HepG2 (cell line): ENCODE results near the gene TPCN2. TPM values are rescaled to one million over a fixed set of nuclear protein-coding genes. Genes with fewer than 3 reads are reported as not detected.

ENCODE experiments used
- ATAC-seq: fragments of 200-7000 bp; cut with Tn5 transposase; 3 replicates; pipeline ENCODE4 v1.9.1; 2020; ENCODE audit warnings: mild to moderate bottlenecking, moderate library complexity
- BruUV-seq: library from RNA; stranded (reverse); fragments of 400-500 nt; replicated peaks from 2 replicates; lab custom pipeline; 2021; lab: Mats Ljungman, UMichigan
- CTCF ChIA-PET: fragments of 300-600 bp; formaldehyde crosslinking; extraction: SDS; loops from one replicate; lab custom pipeline; 2021; ENCODE audit warnings: low total read pairs, inconsistent platforms, low intra/inter-chr PET ratio; lab: Yijun Ruan, JAX
- POLR2A ChIA-PET: fragments of 350-600 bp; sonication (Branson Sonifier 250); formaldehyde crosslinking; loops from one replicate; lab custom pipeline; 2020; ENCODE audit warnings: antibody characterized with exemption, inconsistent platforms; lab: Yijun Ruan, JAX
- DNase-seq: peaks from one replicate; pipeline ENCODE4 v3.0.0-alpha.2; 2015; ENCODE audit warnings: low spot score
- FAIRE-seq: peaks from 3 replicates; lab custom pipeline; 2011; peaks lifted over from hg19 to GRCh38; lab: Jason Lieb, UNC
- H2AFZ ChIP-seq: one replicate; pipeline ENCODE4 v1.6.1; 2011; ENCODE audit warnings: low read length, inconsistent platforms
- H3K27ac ChIP-seq: fragments of 300-600 bp; 3 replicates; pipeline ENCODE4 v1.8.0; 2011; ENCODE audit warnings: mixed run types, mild to moderate bottlenecking, mixed read lengths, low read length, inconsistent platforms; ENCODE audit not compliant: insufficient read depth; ENCODE audit errors: extremely low read length
- H3K27me3 ChIP-seq, 2 experiments: fragments of 200-600 bp in 1 of 2; 2 replicates in 1 of 2; 3 replicates in 1 of 2; pipeline versions ENCODE4 v1.6.0 to v1.8.0; 2011; ENCODE audit warnings: low read length in 2 of 2, mild to moderate bottlenecking in 2 of 2, moderate library complexity in 2 of 2, inconsistent platforms in 1 of 2; ENCODE audit not compliant: insufficient read depth in 2 of 2, control insufficient read depth in 1 of 2
- H3K36me3 ChIP-seq, 2 experiments: fragments of 200-600 bp in 1 of 2; replicated peaks in 1 of 2; 2 replicates in 1 of 2; 3 replicates in 1 of 2; pipeline versions ENCODE4 v1.5.1 to v1.8.0; 2011; ENCODE audit warnings: low read length in 2 of 2, inconsistent platforms in 1 of 2; ENCODE audit not compliant: insufficient read depth in 2 of 2, control insufficient read depth in 1 of 2
- H3K4me1 ChIP-seq: 2 replicates; pipeline ENCODE4 v1.5.1; 2012; ENCODE audit warnings: low read length, inconsistent platforms; ENCODE audit not compliant: insufficient read depth
- H3K4me2 ChIP-seq: 2 replicates; pipeline ENCODE4 v1.6.0; 2011; ENCODE audit warnings: low read depth, low read length, inconsistent platforms
- H3K4me3 ChIP-seq, 3 experiments: fragments of 200-600 bp in 1 of 3; sonication (generic), shearing (Covaris generic) in 1 of 3; replicated peaks in 1 of 3; 2 replicates each; pipeline ENCODE4 v1.5.1; 2011 to 2016; ENCODE audit warnings: low read length in 3 of 3, inconsistent platforms in 2 of 3, low read depth in 2 of 3, mild to moderate bottlenecking in 2 of 3, control low read depth in 1 of 3, mixed read lengths in 1 of 3; ENCODE audit not compliant: insufficient read depth in 1 of 3
- H3K79me2 ChIP-seq: one replicate; pipeline ENCODE4 v1.6.1; 2011; ENCODE audit warnings: low read length, inconsistent platforms; ENCODE audit not compliant: insufficient read depth
- H3K9ac ChIP-seq: 2 replicates; pipeline ENCODE4 v1.6.0; 2011; ENCODE audit warnings: mild to moderate bottlenecking, low read depth, low read length, inconsistent platforms; ENCODE audit not compliant: insufficient read depth
- H3K9me3 ChIP-seq: 2 replicates; pipeline ENCODE4 v1.5.1; 2012; ENCODE audit warnings: mild to moderate bottlenecking, low read length
- H4K20me1 ChIP-seq: 2 replicates; pipeline ENCODE4 v1.6.0; 2011; ENCODE audit warnings: inconsistent platforms, mild to moderate bottlenecking, low read length, moderate library complexity; ENCODE audit not compliant: insufficient read depth
- BCLAF1 ChIP-seq: fragments of 450-650 bp; IDR thresholded peaks from 2 replicates; pipeline ENCODE4 v1.6.1; 2017; ENCODE audit warnings: mild to moderate bottlenecking
- CENPT ChIP-seq: sonication (generic); formaldehyde crosslinking; IDR thresholded peaks from 2 replicates; pipeline ENCODE4 v1.8.0; 2022; ENCODE audit warnings: low read depth, mild to moderate bottlenecking, moderate library complexity, missing genetic modification reagents
- FLYWCH1 ChIP-seq: sonication (generic); formaldehyde crosslinking; IDR thresholded peaks from 2 replicates; pipeline ENCODE4 v1.8.1; 2023; ENCODE audit warnings: mild to moderate bottlenecking, missing genetic modification reagents
- KMT2B ChIP-seq: IDR thresholded peaks from 2 replicates; pipeline ENCODE4 v1.6.1; 2016; ENCODE audit warnings: missing genetic modification reagents, missing compliant biosample characterization
- ONECUT2 ChIP-seq: sonication (generic); formaldehyde crosslinking; IDR thresholded peaks from 2 replicates; pipeline ENCODE4 v1.4.0; 2020; ENCODE audit warnings: missing genetic modification reagents
- TOPORS ChIP-seq: sonication (generic); formaldehyde crosslinking; IDR thresholded peaks from 2 replicates; pipeline ENCODE4 v1.8.0; 2023; ENCODE audit warnings: mild to moderate bottlenecking, missing genetic modification reagents
- YY1 ChIP-seq: IDR thresholded peaks from 2 replicates; pipeline ENCODE4 v1.6.1; 2011; ENCODE audit warnings: low read length, low read depth, moderate library complexity, mild to moderate bottlenecking; ENCODE audit not compliant: insufficient read depth, insufficient replicate concordance
- ZBTB21 ChIP-seq: sonication (generic); formaldehyde crosslinking; IDR thresholded peaks from 2 replicates; pipeline ENCODE4 v1.4.0; 2020; ENCODE audit warnings: missing genetic modification reagents
- ZBTB38 ChIP-seq: sonication (generic); formaldehyde crosslinking; IDR thresholded peaks from 2 replicates; pipeline ENCODE4 v1.5.1; 2020; ENCODE audit warnings: mild to moderate bottlenecking, missing genetic modification reagents
- ZNF224 ChIP-seq: sonication (generic); formaldehyde crosslinking; IDR thresholded peaks from 2 replicates; pipeline ENCODE4 v1.5.0; 2020; ENCODE audit warnings: mild to moderate bottlenecking, missing genetic modification reagents
- ZNF619 ChIP-seq: sonication (generic); formaldehyde crosslinking; IDR thresholded peaks from 2 replicates; pipeline ENCODE4 v1.4.0; 2020; ENCODE audit warnings: mild to moderate bottlenecking, missing genetic modification reagents
- ZNF749 ChIP-seq: sonication (generic); formaldehyde crosslinking; IDR thresholded peaks from 2 replicates; pipeline ENCODE4 v1.8.0; 2022; ENCODE audit warnings: mild to moderate bottlenecking, missing genetic modification reagents, moderate library complexity, borderline replicate concordance
- WGBS: methylation state at CpG from one replicate; pipeline ENCODE4 v1.1.6; 2017; ENCODE audit warnings: low lambda C conversion rate; 5-methylcytosine and 5-hydroxymethylcytosine counted together
- in situ Hi-C: cut with HindIII; loops from 2 replicates; pipeline ENCODE4 v1.10.0; 2017; ENCODE audit warnings: low pct_unique_long_range_greater_than_20kb; ENCODE audit not compliant: extremely low pct_ligation_motif_present
- intact Hi-C: fragments of 100-400 bp; cut with micrococcal nuclease; formaldehyde crosslinking; loops from one replicate; pipeline ENCODE4 v1.10.0; 2022; ENCODE audit not compliant: unreplicated experiment
- polyA plus RNA-seq, 8 experiments: library from polyadenylated mRNA; depleted of rRNA in 3 of 8; stranded (reverse) in 7 of 8; unstranded in 1 of 8; fragments of >200 nt; fragmentation: Illumina TruSeq in 4 of 8; extraction: Trizol in 4 of 8; gene quantifications; 2 replicates each; pipeline versions ENCODE4 v1.2.1 to v1.2.3, GENCODE V29; 2011 to 2016; ENCODE audit warnings: low read depth in 4 of 8, missing spikeins in 1 of 8, mixed read lengths in 1 of 8; ENCODE audit not compliant: insufficient read depth in 1 of 8
- total RNA-seq, 5 experiments: library from RNA; depleted of rRNA; stranded (reverse); fragments of >200 nt; fragmentation: Illumina TruSeq; extraction: Trizol; gene quantifications; 2 replicates each; pipeline ENCODE4 v1.2.3, GENCODE V29; 2016; ENCODE audit warnings: low read depth in 1 of 5
- TF ChIP-seq, protein P1 (sequence below): IDR thresholded peaks from 2 replicates; pipeline ENCODE4 v1.6.1; 2016; ENCODE audit warnings: low read depth, control low read depth
- TF ChIP-seq, protein P2 (sequence below): sonication (generic); formaldehyde crosslinking; IDR thresholded peaks from 2 replicates; pipeline ENCODE4 v1.8.0; 2022; ENCODE audit warnings: missing genetic modification reagents, mild to moderate bottlenecking, inconsistent platforms, borderline replicate concordance

Gene TPCN2
- total and polyA plus RNA-seq, 2 of the 13 experiments (the other 11 are each of a cell fraction or from before 2014, with no cell fraction given): 5.6 to 5.9 TPM

- no peak for DNase-seq
- intact Hi-C loops: no loop called here
- Histone ChIP-seq H3K9me3 (peaks cover 3% of the 10 kb centered on the region; the same call in 1 of the 2 replicates), H3K4me2 (no peak overlapping the region), H2AFZ (no peak overlapping the region), H3K4me3 (no peak overlapping the region), H3K27me3 (peaks cover 0 to 5% of the 10 kb centered on the region in 2 experiments; a peak in 1 of 5 replicates), H3K27ac (no peak overlapping the region), H3K9ac (no peak overlapping the region), H3K79me2 (no peaks in the 10 kb centered on the region), H3K36me3 (no peaks in the 10 kb centered on the region), H4K20me1 (no peaks in the 10 kb centered on the region), H3K4me1 (no peaks in the 10 kb centered on the region)
- ATAC-seq: no peak
- in situ Hi-C loops: no loop called here
- 18% methylated on average over 7 of the region's 7 CpGs for WGBS
- FAIRE-seq: no peak
- ChIA-PET POLR2A (no interaction called here), CTCF (no interaction called here)
- TF ChIP-seq ZBTB38 (no peak), ZNF619 (no peak), CENPT (CRISPR knock-in tag) (no peak), FLYWCH1 (CRISPR knock-in tag) (no peak), YY1 (no peak), BCLAF1 (no peak), KMT2B (CRISPR knock-in tag) (no peak), ONECUT2 (CRISPR knock-in tag) (no peak), TOPORS (no peak), ZNF224 (CRISPR knock-in tag) (no peak), ZNF749 (CRISPR knock-in tag) (no peak), ZBTB21 (CRISPR knock-in tag) (no peak)
- TF ChIP-seq, protein P1, sequence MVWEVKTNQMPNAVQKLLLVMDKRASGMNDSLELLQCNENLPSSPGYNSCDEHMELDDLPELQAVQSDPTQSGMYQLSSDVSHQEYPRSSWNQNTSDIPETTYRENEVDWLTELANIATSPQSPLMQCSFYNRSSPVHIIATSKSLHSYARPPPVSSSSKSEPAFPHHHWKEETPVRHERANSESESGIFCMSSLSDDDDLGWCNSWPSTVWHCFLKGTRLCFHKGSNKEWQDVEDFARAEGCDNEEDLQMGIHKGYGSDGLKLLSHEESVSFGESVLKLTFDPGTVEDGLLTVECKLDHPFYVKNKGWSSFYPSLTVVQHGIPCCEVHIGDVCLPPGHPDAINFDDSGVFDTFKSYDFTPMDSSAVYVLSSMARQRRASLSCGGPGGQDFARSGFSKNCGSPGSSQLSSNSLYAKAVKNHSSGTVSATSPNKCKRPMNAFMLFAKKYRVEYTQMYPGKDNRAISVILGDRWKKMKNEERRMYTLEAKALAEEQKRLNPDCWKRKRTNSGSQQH (CRISPR knock-in tag): no peak
- TF ChIP-seq, protein P2, sequence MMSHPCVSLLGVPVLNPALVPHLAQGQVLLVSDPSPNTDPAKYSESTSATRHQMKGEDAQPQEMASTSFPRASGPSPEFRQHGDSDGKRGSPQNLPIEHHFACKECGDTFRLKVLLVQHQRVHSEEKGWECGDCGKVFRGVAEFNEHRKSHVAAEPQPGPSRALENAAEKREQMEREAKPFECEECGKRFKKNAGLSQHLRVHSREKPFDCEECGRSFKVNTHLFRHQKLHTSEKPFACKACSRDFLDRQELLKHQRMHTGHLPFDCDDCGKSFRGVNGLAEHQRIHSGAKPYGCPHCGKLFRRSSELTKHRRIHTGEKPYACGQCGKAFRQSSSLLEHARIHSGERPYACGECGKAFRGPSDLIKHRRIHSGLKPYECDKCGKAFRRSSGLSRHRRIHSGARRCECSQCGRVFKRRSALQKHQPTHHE: no peak
- no TSS peak for BruUV-seq
These were observed 95.8 kb downstream of the TPCN2 start for GRCh38 chr11:69144316-69145049.
